ENCODE measurements around the gene MTMR1.

Gene MTMR1

GRCh38 chrX:150765782-150766350 is 72.7 kb downstream of the MTMR1 start:
- no peak overlapping the region for H3K4me3 ChIP-seq (ENCODE audit: low read depth, low read length)
- no peak for TF ChIP-seq CTCF (IDR thresholded peaks at IDR 0.05; ENCODE audit: insufficient read depth, low read depth, low read length, missing control alignments)
- DNase-seq (ENCODE audit: low read depth), result no peak

GRCh38 chrX:150766351-150767044 is 73.3 kb downstream of the MTMR1 start:
- TF ChIP-seq CTCF (IDR thresholded peaks at IDR 0.05; ENCODE audit: insufficient read depth, low read depth, low read length, missing control alignments), result no peak
- DNase-seq (ENCODE audit: low read depth), result no peak
- no peak overlapping the region for H3K4me3 ChIP-seq (ENCODE audit: low read depth, low read length)

GRCh38 chrX:150767045-150767395 is 73.8 kb downstream of the MTMR1 start:
- no peak for TF ChIP-seq CTCF (IDR thresholded peaks at IDR 0.05; ENCODE audit: insufficient read depth, low read depth, low read length, missing control alignments)
- no peak overlapping the region for H3K4me3 ChIP-seq (ENCODE audit: low read depth, low read length)
- DNase-seq (ENCODE audit: low read depth), result no peak

- TF ChIP-seq CTCF (IDR thresholded peaks at IDR 0.05; ENCODE audit: insufficient read depth, low read depth, low read length, missing control alignments), result no peak
- H3K4me3 ChIP-seq (ENCODE audit: low read depth, low read length), result no peak overlapping the region
- DNase-seq (ENCODE audit: low read depth), result peak; percentile 9
Measured at GRCh38 chrX:150767475-150768131, 74.4 kb downstream of the MTMR1 start.

- no peak for DNase-seq (ENCODE audit: low read depth)
- TF ChIP-seq CTCF (IDR thresholded peaks at IDR 0.05; ENCODE audit: insufficient read depth, low read depth, low read length, missing control alignments), result no peak
- no peak overlapping the region for H3K4me3 ChIP-seq (ENCODE audit: low read depth, low read length)
Measured at GRCh38 chrX:150768132-150768485, 74.9 kb downstream of the MTMR1 start.

- DNase-seq (ENCODE audit: low read depth), result no peak
- no peak for TF ChIP-seq CTCF (IDR thresholded peaks at IDR 0.05; ENCODE audit: insufficient read depth, low read depth, low read length, missing control alignments)
- no peak overlapping the region for H3K4me3 ChIP-seq (ENCODE audit: low read depth, low read length)
Measured at GRCh38 chrX:150768580-150769190, 75.5 kb downstream of the MTMR1 start.

Data from GM12865 (cell line).